SK-N-SH (cell line): Measurements from ENCODE around the gene GABRG3.

Experiments
- CHD2 ChIP-seq: fragments of 150-350 bp; IDR thresholded peaks from 2 replicates; pipeline ENCODE4 v1.6.1; 2018; ENCODE audit warnings: low read length; ENCODE audit not compliant: partially characterized antibody
- EZH2phosphoT487 ChIP-seq: fragments of 200-600 bp; sonication (generic); IDR thresholded peaks from 2 replicates; pipeline ENCODE4 v1.6.1; 2017; ENCODE audit warnings: low read depth, mixed run types, mild to moderate bottlenecking, antibody characterized with exemption, moderate library complexity, borderline replicate concordance
- GABPA ChIP-seq: IDR thresholded peaks from 2 replicates; pipeline ENCODE4 v1.4.0; 2012; ENCODE audit warnings: low read depth, mild to moderate bottlenecking
- GATA2 ChIP-seq: sonication (generic); formaldehyde crosslinking; IDR thresholded peaks from 2 replicates; pipeline ENCODE4 v1.5.0; 2020; ENCODE audit warnings: mild to moderate bottlenecking, missing genetic modification reagents
- JUND ChIP-seq: IDR thresholded peaks from 2 replicates; pipeline ENCODE4 v1.4.0; 2012
- NFIC ChIP-seq: IDR thresholded peaks from 2 replicates; pipeline ENCODE4 v1.4.0; 2012; ENCODE audit warnings: borderline replicate concordance
- NRF1 ChIP-seq: IDR thresholded peaks from 2 replicates; pipeline ENCODE4 v1.6.1; 2012; ENCODE audit warnings: low read depth, mild to moderate bottlenecking, low read length
- RCOR1 ChIP-seq: fragments of 150-350 bp; IDR thresholded peaks from 2 replicates; pipeline ENCODE4 v1.6.1; 2017; ENCODE audit warnings: antibody characterized with exemption, low read length
- TCF12 ChIP-seq: IDR thresholded peaks from 2 replicates; pipeline ENCODE4 v1.4.0; 2012
- TEAD4 ChIP-seq: IDR thresholded peaks from 2 replicates; pipeline ENCODE4 v1.4.0; 2012; ENCODE audit warnings: mild to moderate bottlenecking, borderline replicate concordance; ENCODE audit not compliant: insufficient read depth
- YY1 ChIP-seq: IDR thresholded peaks from 2 replicates; pipeline ENCODE4 v1.4.0; 2012; ENCODE audit warnings: low read depth, mild to moderate bottlenecking
- TF ChIP-seq, protein P1 (sequence below): IDR thresholded peaks from 2 replicates; pipeline ENCODE4 v1.6.1; 2012; ENCODE audit warnings: mild to moderate bottlenecking, low read depth, low read length, moderate library complexity
- TF ChIP-seq, protein P2 (sequence below): fragments of 200-600 bp; sonication (generic); IDR thresholded peaks from 2 replicates; pipeline ENCODE4 v1.6.1; 2017; ENCODE audit warnings: antibody characterized with exemption, mild to moderate bottlenecking, moderate library complexity
- TF ChIP-seq, protein P3 (sequence below): fragments of 150-350 bp; IDR thresholded peaks from 2 replicates; pipeline ENCODE4 v1.6.1; 2017; ENCODE audit warnings: antibody characterized with exemption, low read length, low read depth, borderline replicate concordance

DNA sequence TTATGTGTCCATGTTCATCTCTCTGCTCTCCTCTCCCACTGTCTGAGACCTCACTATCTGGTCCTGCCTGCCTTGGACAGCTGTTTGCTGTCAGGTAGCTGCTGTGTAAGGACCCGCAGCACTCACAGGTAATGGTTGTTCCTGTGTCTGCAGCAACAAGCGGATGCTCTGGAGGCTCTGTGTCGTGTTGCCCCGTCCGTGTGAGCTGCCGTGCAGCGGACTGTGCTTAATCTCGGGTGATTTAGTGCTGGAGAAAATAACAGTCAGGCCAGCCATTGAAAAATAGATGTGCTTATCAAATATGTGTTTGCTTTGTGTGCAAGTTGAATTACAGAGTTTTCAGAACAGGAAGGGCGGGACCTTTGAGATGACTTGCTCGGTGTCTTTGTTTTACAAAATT, 121.4 kb downstream of the GABRG3 start:
- TF ChIP-seq, protein P1, sequence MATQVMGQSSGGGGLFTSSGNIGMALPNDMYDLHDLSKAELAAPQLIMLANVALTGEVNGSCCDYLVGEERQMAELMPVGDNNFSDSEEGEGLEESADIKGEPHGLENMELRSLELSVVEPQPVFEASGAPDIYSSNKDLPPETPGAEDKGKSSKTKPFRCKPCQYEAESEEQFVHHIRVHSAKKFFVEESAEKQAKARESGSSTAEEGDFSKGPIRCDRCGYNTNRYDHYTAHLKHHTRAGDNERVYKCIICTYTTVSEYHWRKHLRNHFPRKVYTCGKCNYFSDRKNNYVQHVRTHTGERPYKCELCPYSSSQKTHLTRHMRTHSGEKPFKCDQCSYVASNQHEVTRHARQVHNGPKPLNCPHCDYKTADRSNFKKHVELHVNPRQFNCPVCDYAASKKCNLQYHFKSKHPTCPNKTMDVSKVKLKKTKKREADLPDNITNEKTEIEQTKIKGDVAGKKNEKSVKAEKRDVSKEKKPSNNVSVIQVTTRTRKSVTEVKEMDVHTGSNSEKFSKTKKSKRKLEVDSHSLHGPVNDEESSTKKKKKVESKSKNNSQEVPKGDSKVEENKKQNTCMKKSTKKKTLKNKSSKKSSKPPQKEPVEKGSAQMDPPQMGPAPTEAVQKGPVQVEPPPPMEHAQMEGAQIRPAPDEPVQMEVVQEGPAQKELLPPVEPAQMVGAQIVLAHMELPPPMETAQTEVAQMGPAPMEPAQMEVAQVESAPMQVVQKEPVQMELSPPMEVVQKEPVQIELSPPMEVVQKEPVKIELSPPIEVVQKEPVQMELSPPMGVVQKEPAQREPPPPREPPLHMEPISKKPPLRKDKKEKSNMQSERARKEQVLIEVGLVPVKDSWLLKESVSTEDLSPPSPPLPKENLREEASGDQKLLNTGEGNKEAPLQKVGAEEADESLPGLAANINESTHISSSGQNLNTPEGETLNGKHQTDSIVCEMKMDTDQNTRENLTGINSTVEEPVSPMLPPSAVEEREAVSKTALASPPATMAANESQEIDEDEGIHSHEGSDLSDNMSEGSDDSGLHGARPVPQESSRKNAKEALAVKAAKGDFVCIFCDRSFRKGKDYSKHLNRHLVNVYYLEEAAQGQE, result no peak
- TF ChIP-seq GABPA, result no peak
- TF ChIP-seq, protein P2, sequence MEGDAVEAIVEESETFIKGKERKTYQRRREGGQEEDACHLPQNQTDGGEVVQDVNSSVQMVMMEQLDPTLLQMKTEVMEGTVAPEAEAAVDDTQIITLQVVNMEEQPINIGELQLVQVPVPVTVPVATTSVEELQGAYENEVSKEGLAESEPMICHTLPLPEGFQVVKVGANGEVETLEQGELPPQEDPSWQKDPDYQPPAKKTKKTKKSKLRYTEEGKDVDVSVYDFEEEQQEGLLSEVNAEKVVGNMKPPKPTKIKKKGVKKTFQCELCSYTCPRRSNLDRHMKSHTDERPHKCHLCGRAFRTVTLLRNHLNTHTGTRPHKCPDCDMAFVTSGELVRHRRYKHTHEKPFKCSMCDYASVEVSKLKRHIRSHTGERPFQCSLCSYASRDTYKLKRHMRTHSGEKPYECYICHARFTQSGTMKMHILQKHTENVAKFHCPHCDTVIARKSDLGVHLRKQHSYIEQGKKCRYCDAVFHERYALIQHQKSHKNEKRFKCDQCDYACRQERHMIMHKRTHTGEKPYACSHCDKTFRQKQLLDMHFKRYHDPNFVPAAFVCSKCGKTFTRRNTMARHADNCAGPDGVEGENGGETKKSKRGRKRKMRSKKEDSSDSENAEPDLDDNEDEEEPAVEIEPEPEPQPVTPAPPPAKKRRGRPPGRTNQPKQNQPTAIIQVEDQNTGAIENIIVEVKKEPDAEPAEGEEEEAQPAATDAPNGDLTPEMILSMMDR, result no peak
- no peak for TF ChIP-seq NRF1
- TF ChIP-seq NFIC, result no peak
- no peak for TF ChIP-seq RCOR1
- TF ChIP-seq, protein P3, sequence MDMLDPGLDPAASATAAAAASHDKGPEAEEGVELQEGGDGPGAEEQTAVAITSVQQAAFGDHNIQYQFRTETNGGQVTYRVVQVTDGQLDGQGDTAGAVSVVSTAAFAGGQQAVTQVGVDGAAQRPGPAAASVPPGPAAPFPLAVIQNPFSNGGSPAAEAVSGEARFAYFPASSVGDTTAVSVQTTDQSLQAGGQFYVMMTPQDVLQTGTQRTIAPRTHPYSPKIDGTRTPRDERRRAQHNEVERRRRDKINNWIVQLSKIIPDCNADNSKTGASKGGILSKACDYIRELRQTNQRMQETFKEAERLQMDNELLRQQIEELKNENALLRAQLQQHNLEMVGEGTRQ, result no peak
- no peak for TF ChIP-seq EZH2phosphoT487
- no peak for TF ChIP-seq JUND
- TF ChIP-seq TCF12, result no peak
- TF ChIP-seq YY1, result no peak
- no peak for TF ChIP-seq TEAD4
- TF ChIP-seq CHD2, result no peak
- TF ChIP-seq GATA2, result no peak
